GM21529 (cell line): ENCODE results near the gene CAMTA1.

ENCODE experiments used
- ATAC-seq: cut with Tn5 transposase; IDR thresholded peaks from one replicate; pipeline ENCODE4 v1.9.1; 2021; ENCODE audit not compliant: unreplicated experiment

The CAMTA1 gene

DNA sequence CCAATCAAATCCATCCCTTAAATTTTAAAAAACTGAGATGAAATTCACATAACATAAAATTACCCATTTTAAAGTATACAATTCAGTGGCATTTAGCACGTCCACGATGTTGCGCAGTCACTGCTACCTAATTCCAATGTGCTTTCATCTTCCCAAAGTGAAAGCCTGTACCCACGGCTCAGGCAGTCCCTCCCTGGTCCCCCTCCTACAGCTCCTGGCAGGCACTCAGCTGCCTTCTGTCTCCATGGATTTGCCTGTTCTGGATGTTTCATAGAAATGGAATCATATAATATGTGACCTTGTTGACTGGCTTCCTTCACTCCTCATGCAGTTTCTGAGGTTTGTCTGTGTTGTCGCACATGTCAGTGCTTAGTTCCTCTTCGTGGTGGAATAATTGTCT, 386.3 kb downstream of the CAMTA1 start:
- ATAC-seq = no peak

DNA sequence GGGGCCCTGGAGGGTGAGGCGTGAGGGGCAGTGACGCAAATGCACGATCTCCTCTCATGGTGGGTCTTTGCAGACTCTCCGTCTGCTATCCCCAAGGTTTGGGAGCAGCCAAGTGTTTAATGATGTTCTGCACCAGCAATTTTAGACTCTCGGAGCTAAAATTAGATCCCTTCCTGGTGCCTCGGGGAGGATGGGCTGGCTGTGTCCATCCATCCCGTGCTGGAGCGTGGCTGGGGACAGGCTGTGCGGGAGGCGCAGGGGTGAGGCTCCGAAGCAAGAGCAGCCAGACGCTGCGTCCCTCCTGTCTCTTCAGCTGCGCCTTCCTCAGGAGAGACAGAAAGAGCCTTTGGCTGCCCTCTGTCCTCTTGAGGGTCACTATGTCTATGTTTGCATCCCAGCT, 387.6 kb downstream of the CAMTA1 start:
- ATAC-seq = no peak

DNA sequence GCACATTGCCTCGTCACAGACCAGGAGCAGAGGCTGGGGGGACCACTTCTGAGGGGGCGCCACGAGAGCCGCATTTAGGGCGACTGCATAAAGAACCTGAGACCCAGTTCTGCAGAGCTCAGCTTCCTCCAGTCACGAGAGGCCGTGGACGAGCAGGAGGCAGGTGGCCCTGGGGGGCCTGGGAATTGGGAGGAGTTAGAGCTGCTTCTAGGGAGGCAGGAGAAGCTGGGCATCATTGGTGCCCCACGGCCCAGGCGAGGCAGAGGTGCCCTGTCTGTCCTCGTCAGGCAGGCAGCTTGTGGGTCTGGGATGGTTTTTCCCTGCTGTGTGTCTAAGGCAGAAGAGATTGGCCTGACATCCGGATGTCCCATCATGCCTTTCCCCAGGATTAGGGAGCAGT, 389.3 kb downstream of the CAMTA1 start:
- ATAC-seq = no peak

DNA sequence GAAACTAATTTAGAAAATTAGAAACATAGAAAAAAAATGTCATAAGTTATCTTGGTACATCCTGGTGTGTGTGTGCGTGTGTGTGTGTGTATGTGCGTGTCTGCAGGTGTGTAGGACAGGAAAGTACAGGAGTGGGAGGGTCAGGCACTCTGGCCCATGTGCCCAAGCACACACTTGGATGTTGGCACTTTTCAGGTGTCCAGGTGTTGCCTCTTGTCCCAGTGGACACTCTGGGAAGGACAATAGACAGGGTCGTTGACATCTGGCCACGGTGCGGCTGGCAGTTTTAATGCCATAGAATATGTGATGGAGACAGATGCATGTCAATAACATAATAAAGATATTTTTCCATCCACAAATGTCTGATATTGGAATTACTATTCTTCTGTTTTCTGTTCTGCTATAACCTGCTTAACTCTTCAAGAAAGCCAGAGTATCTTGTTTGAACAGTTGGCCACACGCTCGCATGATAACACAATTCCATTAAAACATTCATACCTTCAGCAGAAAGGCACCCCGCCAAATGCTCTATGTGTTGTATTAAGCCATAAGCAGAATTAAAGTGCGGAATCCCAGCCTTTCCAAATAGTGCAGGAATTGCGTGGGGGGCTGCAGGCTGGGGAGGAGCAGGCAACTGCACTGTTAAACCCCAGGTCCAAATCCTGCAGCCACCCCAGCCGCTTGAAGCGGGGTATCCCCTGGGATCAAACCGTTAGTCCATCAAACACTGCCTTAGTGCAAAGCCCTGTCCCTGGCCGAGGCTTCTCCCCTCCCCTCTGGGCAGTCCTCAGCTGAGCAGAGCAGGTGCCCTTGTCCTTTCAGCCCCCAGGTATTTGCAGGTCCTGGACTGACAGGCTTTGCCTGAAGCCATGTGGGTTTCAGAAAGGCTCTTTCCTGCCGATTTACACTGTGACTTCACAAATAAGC, 390.0 kb downstream of the CAMTA1 start:
- ATAC-seq = no peak

DNA sequence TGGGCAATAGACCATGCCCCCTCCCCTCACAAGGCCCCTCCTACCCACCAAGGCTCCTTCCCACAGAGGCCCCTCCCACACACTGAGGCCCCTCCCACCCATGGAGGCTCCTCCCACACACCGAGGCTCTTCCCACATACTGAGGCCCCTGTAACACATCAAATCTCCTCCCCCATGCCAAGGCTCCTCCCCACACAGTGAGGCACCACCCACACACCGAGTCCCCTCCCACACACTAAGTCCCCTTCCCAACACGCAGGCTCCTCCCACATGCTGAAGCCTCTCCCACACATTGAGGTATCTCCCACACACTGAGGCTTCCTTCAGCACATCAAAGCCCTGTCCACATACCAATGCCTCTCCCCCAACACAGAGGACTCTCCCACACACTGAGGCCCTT, 391.8 kb downstream of the CAMTA1 start:
- no peak for ATAC-seq

DNA sequence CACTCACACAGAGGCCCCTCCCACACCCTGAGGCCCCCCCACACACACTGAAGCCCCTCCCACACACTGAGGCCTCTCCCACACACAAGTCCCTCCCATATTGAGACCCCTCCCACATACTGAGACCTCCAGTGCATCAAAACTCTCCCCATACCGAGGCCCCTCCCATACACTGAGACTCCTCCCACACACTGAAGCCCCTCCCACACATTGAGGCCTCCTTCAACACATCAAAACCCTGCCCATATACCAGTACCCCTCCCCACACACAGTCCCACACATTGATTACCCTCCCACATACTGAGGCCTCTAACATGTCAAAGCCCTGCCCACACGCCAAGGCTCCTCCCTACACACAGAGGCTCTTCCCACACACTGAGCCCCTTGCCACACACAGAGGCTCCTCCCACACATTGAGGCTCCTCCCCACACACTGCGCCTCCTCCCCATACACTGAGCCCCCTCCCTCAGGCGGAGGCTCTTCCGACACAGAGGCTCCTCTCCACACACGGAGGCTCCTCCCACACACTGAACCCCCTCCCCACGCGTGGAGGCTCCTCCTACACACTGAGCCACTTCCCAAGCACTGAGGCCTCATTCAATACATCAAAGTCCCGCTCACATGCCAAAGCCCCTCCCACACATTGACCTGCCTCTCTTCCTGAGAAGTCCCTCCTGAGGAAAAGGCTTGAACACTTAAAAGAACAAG, 392.3 kb downstream of the CAMTA1 start:
- ATAC-seq = no peak

DNA sequence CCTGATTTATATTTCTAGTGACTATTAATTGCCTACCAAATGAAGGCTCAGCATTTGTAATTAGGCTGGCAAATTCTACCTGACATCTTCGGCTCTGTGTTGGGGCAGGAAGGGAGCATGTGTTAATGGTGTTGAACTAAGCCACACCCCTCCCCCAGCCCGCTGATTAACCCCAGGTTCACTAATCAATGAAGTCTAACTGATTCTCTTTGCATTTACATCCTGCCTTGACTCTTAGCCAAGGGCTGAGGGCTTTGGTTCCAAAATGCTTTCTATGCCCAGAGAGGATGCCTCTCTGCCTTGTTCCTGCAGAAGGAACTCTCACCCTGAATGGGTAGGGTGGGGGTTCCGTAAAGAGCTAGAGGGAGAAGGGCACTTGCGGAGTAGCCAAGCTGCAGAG, 393.1 kb downstream of the CAMTA1 start:
- ATAC-seq = no peak

DNA sequence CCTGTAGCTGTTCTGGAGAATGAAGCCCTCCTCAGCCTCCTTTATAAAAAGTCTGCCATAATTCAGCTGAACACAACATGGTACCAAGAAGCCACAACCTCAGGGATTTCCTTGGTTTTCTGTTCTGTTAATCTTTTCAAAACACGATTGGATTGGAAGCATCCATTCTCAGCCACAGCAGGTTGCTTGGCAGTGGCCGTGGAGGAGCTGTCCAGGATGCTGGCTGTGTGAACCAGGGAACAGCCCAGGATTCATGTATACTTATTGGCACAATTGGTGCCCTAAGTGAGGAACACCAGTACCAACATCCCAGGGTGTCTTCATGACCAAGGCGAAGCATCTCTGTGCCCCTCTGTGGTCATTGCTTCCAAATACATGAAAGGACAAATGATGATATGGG, 393.5 kb downstream of the CAMTA1 start:
- ATAC-seq = no peak

DNA sequence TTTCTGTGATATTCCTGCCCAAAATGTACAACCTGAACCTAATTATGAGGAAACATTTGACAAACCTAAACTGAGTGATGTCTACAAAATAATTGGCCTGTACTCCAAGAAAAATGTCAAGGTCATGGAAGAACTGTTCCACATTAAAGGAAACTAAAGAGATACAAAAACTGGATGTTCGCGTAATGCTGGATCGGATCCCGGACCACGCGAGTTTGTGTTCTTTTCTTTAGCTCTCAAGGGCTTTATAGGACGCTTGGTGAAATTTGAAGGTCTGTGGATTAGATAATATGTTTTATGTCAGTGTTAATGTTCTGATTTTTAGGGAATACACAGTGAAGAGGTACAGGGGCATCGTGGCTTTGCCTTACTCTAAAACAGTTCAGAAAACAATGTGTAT, 400.5 kb downstream of the CAMTA1 start:
- ATAC-seq = no peak

DNA sequence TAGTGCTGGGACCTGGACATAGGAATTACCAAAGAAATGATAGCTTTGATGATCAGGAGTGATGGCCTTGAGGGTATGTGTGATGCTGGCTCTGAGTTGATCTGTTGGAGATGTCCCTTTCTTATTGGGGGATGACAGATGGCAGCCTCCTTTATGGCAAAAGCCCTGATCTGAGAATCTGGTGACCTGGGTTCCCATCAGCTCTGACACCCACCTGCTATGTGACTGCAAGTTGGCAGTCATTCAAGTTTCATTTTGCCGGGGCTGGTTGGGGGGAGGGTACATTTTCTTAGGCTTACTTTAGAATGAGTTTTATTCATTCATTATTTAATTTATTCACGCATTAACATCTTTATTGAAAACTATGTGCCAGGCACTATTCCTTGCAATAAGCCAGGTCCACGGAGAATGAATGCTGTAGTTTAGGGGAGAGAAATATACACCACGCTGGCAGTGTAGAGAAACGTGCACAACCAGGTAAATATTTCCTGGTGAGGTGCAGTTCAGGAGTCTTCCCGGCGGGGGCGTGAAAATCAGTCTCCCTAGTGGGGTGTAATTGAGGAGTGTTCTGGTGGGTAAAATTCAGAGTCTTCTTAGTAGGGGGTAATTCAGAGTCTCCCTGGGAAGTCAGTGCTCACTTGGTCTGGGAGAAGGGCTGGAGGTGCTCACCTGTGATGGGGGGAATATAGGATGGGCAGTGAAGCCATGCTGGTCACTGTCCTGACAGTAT, 401.3 kb downstream of the CAMTA1 start:
- ATAC-seq = no peak

DNA sequence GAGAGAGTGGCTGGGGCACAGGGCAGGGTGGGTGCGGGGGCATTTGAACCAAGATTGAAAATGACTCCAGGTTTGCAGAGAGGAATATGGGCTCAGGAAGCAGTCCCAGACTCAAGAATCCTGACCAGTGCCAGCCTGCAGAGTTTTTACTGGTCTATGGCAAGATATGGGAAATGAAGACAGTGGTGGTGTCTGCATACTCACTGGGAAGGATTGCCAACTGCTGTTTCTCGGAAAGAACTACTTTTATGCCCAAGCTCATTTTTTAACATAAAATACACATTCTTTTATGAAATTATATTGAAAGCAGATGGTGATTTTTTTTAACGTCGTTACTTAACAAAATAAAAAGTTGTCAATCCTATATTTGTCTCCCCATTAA, 401.8 kb downstream of the CAMTA1 start:
- no peak for ATAC-seq

DNA sequence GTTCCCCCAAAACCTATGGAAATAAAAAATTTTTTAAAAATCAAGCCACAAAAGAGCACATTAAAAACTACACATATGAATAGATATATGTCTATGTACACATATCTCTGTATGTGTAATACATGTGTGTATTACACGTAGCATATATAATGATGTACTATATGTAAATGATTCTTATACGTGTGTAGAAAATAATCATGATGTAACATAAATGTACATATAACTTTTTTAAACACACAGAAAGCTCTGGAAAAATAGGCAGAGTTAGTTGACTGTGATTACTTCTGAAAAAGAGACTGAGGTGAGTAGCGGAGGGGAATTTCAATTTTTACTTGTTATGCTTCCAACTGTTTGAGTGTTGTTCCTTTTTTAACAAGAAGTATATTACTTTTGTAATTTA, 405.0 kb downstream of the CAMTA1 start:
- no peak for ATAC-seq

DNA sequence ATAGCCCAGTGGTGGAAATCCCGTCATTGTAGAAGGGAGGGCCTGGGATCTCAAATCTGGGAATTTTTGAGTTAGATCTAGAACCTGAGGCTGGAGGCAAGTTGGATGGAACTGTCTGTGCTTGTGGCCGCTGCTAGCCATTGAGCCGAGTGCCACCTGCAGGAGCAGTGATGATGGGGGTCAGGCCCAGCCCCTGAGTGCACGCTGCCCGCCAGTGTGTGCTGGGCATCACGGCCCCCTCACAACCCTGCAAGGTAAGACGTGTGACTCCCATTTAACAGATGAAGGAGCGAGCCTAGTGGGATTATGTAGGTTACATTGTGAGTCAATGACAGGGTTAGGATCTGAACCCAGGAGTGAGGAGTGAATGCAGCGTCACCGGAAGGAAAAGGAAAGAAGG, 407.2 kb downstream of the CAMTA1 start:
- no peak for ATAC-seq

DNA sequence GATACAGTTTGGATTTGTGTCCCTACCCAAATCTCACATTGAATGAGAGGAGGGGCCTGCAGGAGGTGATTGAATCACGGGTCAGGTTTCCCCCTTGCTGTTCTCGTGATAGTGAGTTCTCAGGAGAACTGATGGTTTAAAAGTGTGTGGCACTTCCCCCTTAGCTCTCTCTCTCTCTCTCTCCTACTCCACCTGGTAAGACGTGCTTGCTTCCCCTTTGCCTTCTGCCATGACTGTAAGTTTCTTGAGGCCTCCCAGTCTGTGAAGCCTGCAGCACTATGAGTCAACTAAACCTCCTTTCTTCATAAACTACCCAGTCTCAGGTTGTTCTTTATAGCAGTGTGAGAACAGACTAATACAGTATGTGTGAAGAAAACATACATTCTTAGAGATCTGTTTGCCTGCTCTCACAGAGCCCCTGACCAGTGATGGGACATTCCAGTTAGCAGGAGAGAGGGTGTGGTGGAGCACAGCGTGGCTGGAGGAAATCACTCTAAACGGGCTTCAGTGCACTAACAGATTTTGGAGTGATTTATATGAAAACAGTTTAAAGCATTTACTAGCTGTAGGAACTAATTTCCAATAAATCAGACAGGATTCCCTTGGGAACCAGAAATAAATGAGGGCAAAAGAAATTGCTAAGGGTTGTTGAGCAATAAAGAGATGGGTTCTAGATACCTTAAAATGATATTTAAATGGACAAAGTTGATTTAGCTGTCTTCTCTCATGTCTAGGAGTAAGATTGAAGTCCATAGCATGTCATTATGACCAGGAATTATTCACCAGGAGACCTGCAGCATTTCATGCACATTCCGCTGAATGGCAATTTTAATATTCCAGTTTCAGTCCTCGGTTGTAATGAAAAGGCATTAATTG, 411.0 kb downstream of the CAMTA1 start:
- ATAC-seq = no peak

DNA sequence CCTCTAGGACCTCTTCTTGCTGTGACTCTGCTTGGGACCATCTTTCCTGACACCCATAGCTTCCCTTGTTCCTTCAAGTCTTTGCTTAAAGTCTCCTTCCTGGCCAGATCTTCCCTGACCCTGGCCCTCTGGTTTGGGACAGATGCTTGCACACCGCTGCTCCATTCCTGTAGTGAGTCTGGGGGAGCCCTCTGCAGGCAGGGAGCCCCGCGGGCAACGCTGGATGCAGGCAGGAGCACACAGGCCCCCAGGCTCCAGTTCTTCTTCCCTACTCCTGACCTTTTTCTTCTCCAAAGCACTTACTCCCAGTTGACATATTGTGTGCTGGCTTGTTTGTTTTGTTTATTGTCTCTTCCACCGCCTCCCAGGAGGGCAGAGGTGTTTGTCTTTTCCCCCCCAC, 413.4 kb downstream of the CAMTA1 start:
- ATAC-seq = no peak

DNA sequence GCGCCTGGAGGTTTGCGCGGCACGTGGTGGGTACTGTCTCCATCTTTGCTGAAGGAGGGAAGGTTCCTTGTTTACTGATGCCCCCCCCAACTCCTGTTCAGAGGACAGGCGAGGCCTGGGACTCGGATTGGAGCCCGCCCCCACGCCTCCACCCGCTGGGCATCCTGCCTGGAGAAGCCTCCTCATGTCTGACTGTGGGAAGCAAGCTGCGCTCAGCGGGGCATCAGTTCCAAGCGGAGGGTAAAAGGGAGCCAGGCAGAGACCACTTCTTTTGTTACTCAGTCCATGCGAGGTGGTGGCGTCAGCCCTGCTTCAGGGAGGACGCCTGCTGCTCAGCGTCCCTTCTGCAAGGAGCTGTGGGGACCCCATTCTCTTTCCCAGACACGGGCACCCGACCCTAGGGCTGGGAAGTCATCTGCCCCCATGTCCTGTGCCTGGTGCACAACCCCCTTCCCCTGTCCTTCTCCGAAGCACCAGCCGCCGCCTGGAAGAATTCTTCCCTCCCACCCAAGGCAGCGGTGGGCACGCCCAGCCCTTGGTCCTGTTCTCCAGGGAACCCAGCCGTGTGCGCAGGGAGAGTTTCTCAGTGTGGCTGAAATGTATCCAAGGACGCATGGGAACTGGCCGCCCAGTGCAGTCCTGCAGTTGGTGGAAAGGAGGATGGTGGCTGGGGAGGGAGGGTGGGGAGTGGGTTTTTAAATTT, 414.0 kb downstream of the CAMTA1 start:
- no peak for ATAC-seq

DNA sequence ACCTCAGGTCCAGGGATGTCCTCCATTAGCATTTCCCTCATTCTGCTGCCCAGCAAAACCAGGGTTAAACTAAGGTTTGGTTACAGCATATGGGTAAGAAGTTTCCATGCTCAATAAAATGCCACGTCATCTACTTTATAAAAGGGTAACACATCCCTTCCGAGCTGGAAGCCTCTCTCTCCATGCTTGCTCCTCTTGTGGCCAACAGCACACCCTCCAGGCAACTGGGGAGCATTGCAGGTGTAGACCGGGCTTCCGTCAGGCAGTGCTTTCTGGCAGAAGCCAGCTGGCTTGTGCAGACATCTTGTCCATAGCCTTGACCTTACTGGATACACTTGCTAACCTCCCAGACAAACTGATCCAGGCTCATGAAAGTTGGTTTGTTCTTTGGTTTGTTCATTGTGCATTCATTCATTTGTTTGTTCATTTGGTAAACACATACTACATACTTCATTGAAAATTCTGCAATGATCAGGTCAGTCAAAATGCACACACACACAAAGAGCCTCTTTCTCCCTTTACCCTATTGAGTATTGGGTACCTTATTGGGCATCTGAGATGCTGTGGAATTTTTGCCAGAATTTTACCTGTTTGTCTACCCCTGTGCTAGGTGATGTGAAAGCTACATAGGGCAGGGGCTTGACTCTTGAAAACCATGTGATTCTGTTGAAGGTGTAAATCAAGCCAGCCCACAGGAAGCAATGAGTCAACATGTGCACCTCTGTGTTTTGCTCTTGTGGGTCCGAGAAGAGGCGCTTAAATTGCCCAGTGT, 422.8 kb downstream of the CAMTA1 start:
- no peak for ATAC-seq

DNA sequence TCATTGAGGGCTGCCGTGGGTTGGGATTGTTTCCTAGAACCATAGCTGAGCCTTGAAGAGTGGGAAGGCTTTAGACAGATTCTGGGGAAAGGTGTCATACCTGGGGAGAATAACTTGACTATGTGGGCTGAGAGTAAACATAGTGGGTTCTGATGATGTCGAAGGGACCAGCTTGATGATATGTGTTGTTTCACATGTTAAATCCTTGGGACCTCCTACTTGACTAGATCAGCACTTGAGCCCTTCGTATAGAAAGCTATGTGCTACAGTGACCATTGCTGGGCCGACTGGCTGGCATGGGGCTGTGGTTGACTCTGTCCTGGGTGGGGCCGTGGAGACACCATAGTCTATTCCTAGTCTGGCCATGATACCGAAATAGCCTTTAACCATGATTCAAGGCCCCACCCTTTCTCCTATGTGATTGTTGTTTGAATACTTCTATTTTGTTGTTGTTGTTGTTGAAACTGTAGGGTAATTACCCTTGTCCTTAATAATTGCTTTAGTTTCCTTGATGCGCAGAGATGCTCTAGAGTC, 423.5 kb downstream of the CAMTA1 start:
- ATAC-seq = no peak

DNA sequence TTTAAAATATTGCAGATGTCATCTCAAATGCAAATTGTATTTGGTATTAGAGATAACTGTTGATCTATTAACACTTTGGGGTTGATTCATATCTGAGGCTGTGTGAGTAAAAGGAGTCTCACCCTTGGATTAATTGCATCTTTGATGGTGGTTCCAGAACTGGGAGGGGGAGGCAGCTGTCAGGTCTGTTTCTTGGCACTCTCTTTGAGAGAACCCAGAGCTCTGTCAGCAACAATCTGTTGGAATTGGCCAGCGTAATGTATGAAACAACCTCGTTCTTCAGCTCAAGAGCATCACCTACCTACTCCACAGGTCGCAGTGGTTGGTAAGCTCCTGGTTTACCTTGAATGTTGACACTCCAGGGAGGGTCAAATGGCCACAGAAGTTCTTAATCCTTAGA, 424.1 kb downstream of the CAMTA1 start:
- ATAC-seq = no peak
